Measurements from ENCODE around the gene ITGAL. TPM values are rescaled to one million over a fixed set of nuclear protein-coding genes. Genes with fewer than 3 reads are reported as not detected.

The ITGAL gene
- total and polyA plus RNA-seq, 2 of the 13 experiments (the other 11 are each of a cell fraction or from before 2014, with no cell fraction given) = 0.86 to 1.2 TPM

DNA sequence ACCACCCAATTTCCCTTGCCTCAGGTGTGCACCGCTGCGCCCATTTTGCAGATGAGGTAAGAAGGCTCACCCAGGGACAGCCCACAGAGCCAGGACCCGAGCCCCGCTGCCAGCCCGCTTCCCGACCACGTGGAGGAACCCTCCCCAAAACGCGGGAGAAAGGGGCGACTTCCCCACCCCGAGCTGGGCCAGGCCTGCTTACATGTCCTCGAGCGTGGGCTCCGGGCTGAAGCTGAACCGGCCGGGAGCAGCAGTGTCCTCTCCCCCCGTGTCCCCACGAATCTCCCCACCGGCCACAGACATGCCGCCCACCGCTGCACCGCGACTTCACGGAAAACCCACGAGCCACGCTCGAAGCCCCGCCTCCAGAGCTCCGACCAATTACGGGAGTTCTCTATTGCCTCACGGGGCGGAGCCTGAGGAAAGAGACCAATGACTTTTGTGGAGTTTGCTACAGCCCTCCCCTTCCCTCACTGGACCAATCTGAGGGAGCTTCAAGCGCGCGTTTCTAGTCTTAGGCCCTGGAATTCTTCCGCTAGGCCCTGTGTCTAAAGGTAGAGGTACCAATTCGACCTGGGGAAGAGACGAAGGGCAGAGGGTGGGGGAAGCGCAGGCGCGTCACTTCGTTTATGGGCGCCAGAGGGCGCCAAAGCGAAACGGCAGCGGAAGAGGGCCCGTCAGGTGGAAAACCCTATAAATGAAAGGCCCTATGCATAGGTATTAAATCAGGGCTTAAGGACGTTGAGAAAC is 42.7 kb upstream of the ITGAL start, which contains the start of gene DCTPP1 (continued):
- no peak for TF ChIP-seq TBP (CRISPR knock-in tag; IDR thresholded peaks at IDR 0.05)
- TF ChIP-seq HNRNPUL1 (IDR thresholded peaks at IDR 0.05; ENCODE audit: low read depth, low read length) = no peak
- TF ChIP-seq, protein P1, sequence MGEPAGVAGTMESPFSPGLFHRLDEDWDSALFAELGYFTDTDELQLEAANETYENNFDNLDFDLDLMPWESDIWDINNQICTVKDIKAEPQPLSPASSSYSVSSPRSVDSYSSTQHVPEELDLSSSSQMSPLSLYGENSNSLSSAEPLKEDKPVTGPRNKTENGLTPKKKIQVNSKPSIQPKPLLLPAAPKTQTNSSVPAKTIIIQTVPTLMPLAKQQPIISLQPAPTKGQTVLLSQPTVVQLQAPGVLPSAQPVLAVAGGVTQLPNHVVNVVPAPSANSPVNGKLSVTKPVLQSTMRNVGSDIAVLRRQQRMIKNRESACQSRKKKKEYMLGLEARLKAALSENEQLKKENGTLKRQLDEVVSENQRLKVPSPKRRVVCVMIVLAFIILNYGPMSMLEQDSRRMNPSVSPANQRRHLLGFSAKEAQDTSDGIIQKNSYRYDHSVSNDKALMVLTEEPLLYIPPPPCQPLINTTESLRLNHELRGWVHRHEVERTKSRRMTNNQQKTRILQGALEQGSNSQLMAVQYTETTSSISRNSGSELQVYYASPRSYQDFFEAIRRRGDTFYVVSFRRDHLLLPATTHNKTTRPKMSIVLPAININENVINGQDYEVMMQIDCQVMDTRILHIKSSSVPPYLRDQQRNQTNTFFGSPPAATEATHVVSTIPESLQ (CRISPR knock-in tag; conservative IDR thresholded peaks at IDR 0.05) = peak; percentile 81; the same call in 1 of the 2 replicates
- peak; percentile 79; the same call in 1 of the 2 replicates for TF ChIP-seq SIN3A (IDR thresholded peaks at IDR 0.05; ENCODE audit: borderline replicate concordance, low read depth, low read length)
- TF ChIP-seq, protein P2, sequence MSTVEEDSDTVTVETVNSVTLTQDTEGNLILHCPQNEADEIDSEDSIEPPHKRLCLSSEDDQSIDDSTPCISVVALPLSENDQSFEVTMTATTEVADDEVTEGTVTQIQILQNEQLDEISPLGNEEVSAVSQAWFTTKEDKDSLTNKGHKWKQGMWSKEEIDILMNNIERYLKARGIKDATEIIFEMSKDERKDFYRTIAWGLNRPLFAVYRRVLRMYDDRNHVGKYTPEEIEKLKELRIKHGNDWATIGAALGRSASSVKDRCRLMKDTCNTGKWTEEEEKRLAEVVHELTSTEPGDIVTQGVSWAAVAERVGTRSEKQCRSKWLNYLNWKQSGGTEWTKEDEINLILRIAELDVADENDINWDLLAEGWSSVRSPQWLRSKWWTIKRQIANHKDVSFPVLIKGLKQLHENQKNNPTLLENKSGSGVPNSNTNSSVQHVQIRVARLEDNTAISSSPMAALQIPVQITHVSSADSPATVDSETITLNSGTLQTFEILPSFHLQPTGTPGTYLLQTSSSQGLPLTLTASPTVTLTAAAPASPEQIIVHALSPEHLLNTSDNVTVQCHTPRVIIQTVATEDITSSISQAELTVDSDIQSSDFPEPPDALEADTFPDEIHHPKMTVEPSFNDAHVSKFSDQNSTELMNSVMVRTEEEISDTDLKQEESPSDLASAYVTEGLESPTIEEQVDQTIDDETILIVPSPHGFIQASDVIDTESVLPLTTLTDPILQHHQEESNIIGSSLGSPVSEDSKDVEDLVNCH (CRISPR knock-in tag; IDR thresholded peaks at IDR 0.05) = no peak
- TF ChIP-seq, protein P3, sequence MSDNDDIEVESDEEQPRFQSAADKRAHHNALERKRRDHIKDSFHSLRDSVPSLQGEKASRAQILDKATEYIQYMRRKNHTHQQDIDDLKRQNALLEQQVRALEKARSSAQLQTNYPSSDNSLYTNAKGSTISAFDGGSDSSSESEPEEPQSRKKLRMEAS (IDR thresholded peaks at IDR 0.05) = peak; percentile 94
- TF ChIP-seq, protein P4, sequence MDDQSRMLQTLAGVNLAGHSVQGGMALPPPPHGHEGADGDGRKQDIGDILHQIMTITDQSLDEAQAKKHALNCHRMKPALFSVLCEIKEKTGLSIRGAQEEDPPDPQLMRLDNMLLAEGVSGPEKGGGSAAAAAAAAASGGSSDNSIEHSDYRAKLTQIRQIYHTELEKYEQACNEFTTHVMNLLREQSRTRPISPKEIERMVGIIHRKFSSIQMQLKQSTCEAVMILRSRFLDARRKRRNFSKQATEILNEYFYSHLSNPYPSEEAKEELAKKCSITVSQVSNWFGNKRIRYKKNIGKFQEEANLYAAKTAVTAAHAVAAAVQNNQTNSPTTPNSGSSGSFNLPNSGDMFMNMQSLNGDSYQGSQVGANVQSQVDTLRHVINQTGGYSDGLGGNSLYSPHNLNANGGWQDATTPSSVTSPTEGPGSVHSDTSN (CRISPR knock-in tag; IDR thresholded peaks at IDR 0.05; ENCODE audit: borderline replicate concordance) = no peak
- peak; percentile 98 for TF ChIP-seq ZFX (CRISPR knock-in tag; IDR thresholded peaks at IDR 0.05; ENCODE audit: low read depth)
- TF ChIP-seq, protein P5, sequence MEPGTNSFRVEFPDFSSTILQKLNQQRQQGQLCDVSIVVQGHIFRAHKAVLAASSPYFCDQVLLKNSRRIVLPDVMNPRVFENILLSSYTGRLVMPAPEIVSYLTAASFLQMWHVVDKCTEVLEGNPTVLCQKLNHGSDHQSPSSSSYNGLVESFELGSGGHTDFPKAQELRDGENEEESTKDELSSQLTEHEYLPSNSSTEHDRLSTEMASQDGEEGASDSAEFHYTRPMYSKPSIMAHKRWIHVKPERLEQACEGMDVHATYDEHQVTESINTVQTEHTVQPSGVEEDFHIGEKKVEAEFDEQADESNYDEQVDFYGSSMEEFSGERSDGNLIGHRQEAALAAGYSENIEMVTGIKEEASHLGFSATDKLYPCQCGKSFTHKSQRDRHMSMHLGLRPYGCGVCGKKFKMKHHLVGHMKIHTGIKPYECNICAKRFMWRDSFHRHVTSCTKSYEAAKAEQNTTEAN (CRISPR knock-in tag; conservative IDR thresholded peaks at IDR 0.05) = peak; percentile 91; the same call in 1 of the 2 replicates
- TF ChIP-seq ARNT (IDR thresholded peaks at IDR 0.05) = no peak
- no peak for TF ChIP-seq ATM (IDR thresholded peaks at IDR 0.05; ENCODE audit: borderline replicate concordance)
- TF ChIP-seq, protein P6, sequence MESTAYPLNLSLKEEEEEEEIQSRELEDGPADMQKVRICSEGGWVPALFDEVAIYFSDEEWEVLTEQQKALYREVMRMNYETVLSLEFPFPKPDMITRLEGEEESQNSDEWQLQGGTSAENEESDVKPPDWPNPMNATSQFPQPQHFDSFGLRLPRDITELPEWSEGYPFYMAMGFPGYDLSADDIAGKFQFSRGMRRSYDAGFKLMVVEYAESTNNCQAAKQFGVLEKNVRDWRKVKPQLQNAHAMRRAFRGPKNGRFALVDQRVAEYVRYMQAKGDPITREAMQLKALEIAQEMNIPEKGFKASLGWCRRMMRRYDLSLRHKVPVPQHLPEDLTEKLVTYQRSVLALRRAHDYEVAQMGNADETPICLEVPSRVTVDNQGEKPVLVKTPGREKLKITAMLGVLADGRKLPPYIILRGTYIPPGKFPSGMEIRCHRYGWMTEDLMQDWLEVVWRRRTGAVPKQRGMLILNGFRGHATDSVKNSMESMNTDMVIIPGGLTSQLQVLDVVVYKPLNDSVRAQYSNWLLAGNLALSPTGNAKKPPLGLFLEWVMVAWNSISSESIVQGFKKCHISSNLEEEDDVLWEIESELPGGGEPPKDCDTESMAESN (CRISPR knock-in tag; conservative IDR thresholded peaks at IDR 0.05) = peak; percentile 42; the same call in 1 of the 2 replicates
- TF ChIP-seq NONO (IDR thresholded peaks at IDR 0.05) = no peak
- TF ChIP-seq NONO (CRISPR knock-in tag; conservative IDR thresholded peaks at IDR 0.05) = peak; percentile 91
- no peak for TF ChIP-seq ZFAT (CRISPR knock-in tag; conservative IDR thresholded peaks at IDR 0.05)
- TF ChIP-seq ATRX (CRISPR knock-in tag; IDR thresholded peaks at IDR 0.05; ENCODE audit: borderline replicate concordance) = no peak
- TF ChIP-seq HOXA7 (CRISPR knock-in tag; IDR thresholded peaks at IDR 0.05) = no peak
- TF ChIP-seq, protein P7, sequence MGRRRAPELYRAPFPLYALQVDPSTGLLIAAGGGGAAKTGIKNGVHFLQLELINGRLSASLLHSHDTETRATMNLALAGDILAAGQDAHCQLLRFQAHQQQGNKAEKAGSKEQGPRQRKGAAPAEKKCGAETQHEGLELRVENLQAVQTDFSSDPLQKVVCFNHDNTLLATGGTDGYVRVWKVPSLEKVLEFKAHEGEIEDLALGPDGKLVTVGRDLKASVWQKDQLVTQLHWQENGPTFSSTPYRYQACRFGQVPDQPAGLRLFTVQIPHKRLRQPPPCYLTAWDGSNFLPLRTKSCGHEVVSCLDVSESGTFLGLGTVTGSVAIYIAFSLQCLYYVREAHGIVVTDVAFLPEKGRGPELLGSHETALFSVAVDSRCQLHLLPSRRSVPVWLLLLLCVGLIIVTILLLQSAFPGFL (CRISPR knock-in tag; IDR thresholded peaks at IDR 0.05) = no peak
- TF ChIP-seq CENPX (CRISPR knock-in tag; IDR thresholded peaks at IDR 0.05) = no peak
